ENCODE results near the gene EPB41L4B.
"Not testable (repeated sequence)": the region's sequence is repeated elsewhere in the genome, so short reads cannot be mapped to it uniquely, and the experiment has no call there.

Gene EPB41L4B

GRCh38 chr9:109320742-109321448 lies at the start of gene EPB41L4B:
Gene EPB41L4B (minus strand): TSS chr9:109321059. CDS start chr9:109320446, 613 bp downstream.
- peak; percentile 86 to 92 for DNase-seq

GRCh38 chr9:109369285-109369684 lies 48.4 kb upstream of the EPB41L4B start:
- DNase-seq, result no peak

GRCh38 chr9:109360771-109361170 lies 39.9 kb upstream of the EPB41L4B start:
- no peak for DNase-seq

- DNase-seq, result not testable (repeated sequence)
Measured at GRCh38 chr9:109358968-109359603, 38.2 kb upstream of the EPB41L4B start.

- no peak for DNase-seq
Measured at GRCh38 chr9:109355564-109356297, 34.9 kb upstream of the EPB41L4B start.

GRCh38 chr9:109354190-109354589 lies 33.3 kb upstream of the EPB41L4B start:
- DNase-seq, result no peak

GRCh38 chr9:109351032-109351431 lies 30.2 kb upstream of the EPB41L4B start:
- DNase-seq, result no peak

GRCh38 chr9:109349421-109349846 lies 28.6 kb upstream of the EPB41L4B start:
- no peak for DNase-seq

- no peak for DNase-seq
Measured at GRCh38 chr9:109346904-109347303, 26.0 kb upstream of the EPB41L4B start.

GRCh38 chr9:109344866-109345265 lies 24.0 kb upstream of the EPB41L4B start:
- DNase-seq, result no peak

GRCh38 chr9:109342878-109343277 lies 22.0 kb upstream of the EPB41L4B start:
- no peak for DNase-seq

GRCh38 chr9:109341561-109341960 lies 20.7 kb upstream of the EPB41L4B start:
- no peak for DNase-seq

- DNase-seq, result not testable (repeated sequence)
Measured at GRCh38 chr9:109340979-109341378, 20.1 kb upstream of the EPB41L4B start.

- no peak for DNase-seq
Measured at GRCh38 chr9:109336409-109336808, 15.6 kb upstream of the EPB41L4B start.

- DNase-seq, result no peak
Measured at GRCh38 chr9:109335929-109336328, 15.1 kb upstream of the EPB41L4B start.

GRCh38 chr9:109335121-109335520 lies 14.3 kb upstream of the EPB41L4B start:
- DNase-seq, result no peak

- no peak for DNase-seq
Measured at GRCh38 chr9:109331353-109331752, 10.5 kb upstream of the EPB41L4B start.

GRCh38 chr9:109329638-109330258 lies 8.9 kb upstream of the EPB41L4B start:
- no peak for DNase-seq

GRCh38 chr9:109328978-109329637 lies 8.2 kb upstream of the EPB41L4B start:
- DNase-seq, result no peak

- no peak for DNase-seq
Measured at GRCh38 chr9:109325089-109325488, 4.2 kb upstream of the EPB41L4B start.

GRCh38 chr9:109323771-109324170 lies 2.9 kb upstream of the EPB41L4B start:
- DNase-seq, result no peak

- no peak for DNase-seq
Measured at GRCh38 chr9:109321727-109322126, 868 bp upstream of the EPB41L4B start.

GRCh38 chr9:109320331-109320741 lies 523 bp downstream of the EPB41L4B start:
- peak in 1 of 2 experiments; percentile 2 for DNase-seq
